ENCODE results near the gene NLRP9. TPM values are rescaled to one million over a fixed set of nuclear protein-coding genes. Genes with fewer than 3 reads are reported as not detected.

The NLRP9 gene
- total RNA-seq, 1 experiment from 2014 or later: not detected

- Histone ChIP-seq H3K27me3 (ENCODE audit: control insufficient read depth, insufficient read depth, low read length) (no peaks in the 10 kb centered on the region), H3K4me3 (ENCODE audit: insufficient read depth, low read depth, low read length) (no peak overlapping the region), H3K36me3 (replicated peaks; ENCODE audit: control insufficient read depth, insufficient read depth, low read length) (peaks cover 6% of the 10 kb centered on the region)
- no peak for DNase-seq
Measured at GRCh38 chr19:55676383-55676782, 61.8 kb downstream of the NLRP9 start.

GRCh38 chr19:55675661-55676354 lies 62.4 kb downstream of the NLRP9 start:
- peak overlapping the region; percentile 54 for H3K4me3 ChIP-seq (ENCODE audit: insufficient read depth, low read depth, low read length)
- H3K27me3 ChIP-seq (ENCODE audit: control insufficient read depth, insufficient read depth, low read length): no peaks in the 10 kb centered on the region
- peaks cover 6% of the 10 kb centered on the region for H3K36me3 ChIP-seq (replicated peaks; ENCODE audit: control insufficient read depth, insufficient read depth, low read length)
- no peak for DNase-seq

GRCh38 chr19:55674841-55675660 lies 63.2 kb downstream of the NLRP9 start, which contains the start of gene EPN1:
TSS of gene EPN1 (plus strand) at chr19:55675226. CDS start at chr19:55678628, 3,402 bp downstream.
- peak within 1 kb of the TSS; percentile 54 for H3K4me3 ChIP-seq (ENCODE audit: insufficient read depth, low read depth, low read length)
- DNase-seq: peak; percentile 99
- H3K36me3 ChIP-seq (replicated peaks; ENCODE audit: control insufficient read depth, insufficient read depth, low read length): peaks cover 5% of the 10 kb centered on the region
- no peaks in the 10 kb centered on the region for H3K27me3 ChIP-seq (ENCODE audit: control insufficient read depth, insufficient read depth, low read length)

- DNase-seq: peak; percentile 81
- H3K36me3 ChIP-seq (replicated peaks; ENCODE audit: control insufficient read depth, insufficient read depth, low read length): peaks cover 9% of the 10 kb centered on the region
- H3K4me3 ChIP-seq (ENCODE audit: insufficient read depth, low read depth, low read length): peak overlapping the region; percentile 54
Measured at GRCh38 chr19:55674459-55674840, 63.8 kb downstream of the NLRP9 start.

GRCh38 chr19:55673889-55674288 lies 64.3 kb downstream of the NLRP9 start:
- Histone ChIP-seq H3K4me3 (ENCODE audit: insufficient read depth, low read depth, low read length) (no peak overlapping the region; the same call in 1 of the 2 replicates), H3K27me3 (ENCODE audit: control insufficient read depth, insufficient read depth, low read length) (no peaks in the 10 kb centered on the region), H3K36me3 (replicated peaks; ENCODE audit: control insufficient read depth, insufficient read depth, low read length) (peaks cover 11% of the 10 kb centered on the region)
- no peak for DNase-seq

More at GRCh38 chr19:55674459-55674840, 63.8 kb downstream of the NLRP9 start:
- H3K27me3 ChIP-seq (ENCODE audit: control insufficient read depth, insufficient read depth, low read length): no peaks in the 10 kb centered on the region

- no peak for DNase-seq
- no peak overlapping the region for H3K4me3 ChIP-seq (ENCODE audit: insufficient read depth, low read depth, low read length)
- no peaks in the 10 kb centered on the region for H3K27me3 ChIP-seq (ENCODE audit: control insufficient read depth, insufficient read depth, low read length)
- peaks cover 13% of the 10 kb centered on the region for H3K36me3 ChIP-seq (replicated peaks; ENCODE audit: control insufficient read depth, insufficient read depth, low read length)
Measured at GRCh38 chr19:55673465-55673864, 64.7 kb downstream of the NLRP9 start.

- Histone ChIP-seq H3K27me3 (ENCODE audit: control insufficient read depth, insufficient read depth, low read length) (no peaks in the 10 kb centered on the region), H3K4me3 (ENCODE audit: insufficient read depth, low read depth, low read length) (no peak overlapping the region), H3K36me3 (replicated peaks; ENCODE audit: control insufficient read depth, insufficient read depth, low read length) (peaks cover 18% of the 10 kb centered on the region)
- DNase-seq: no peak
Measured at GRCh38 chr19:55672418-55672817, 65.8 kb downstream of the NLRP9 start.

GRCh38 chr19:55671054-55671378 lies 67.2 kb downstream of the NLRP9 start:
- DNase-seq: no peak
- Histone ChIP-seq H3K36me3 (replicated peaks; ENCODE audit: control insufficient read depth, insufficient read depth, low read length) (peaks cover 31% of the 10 kb centered on the region), H3K4me3 (ENCODE audit: insufficient read depth, low read depth, low read length) (no peak overlapping the region), H3K27me3 (ENCODE audit: control insufficient read depth, insufficient read depth, low read length) (no peaks in the 10 kb centered on the region)

GRCh38 chr19:55670280-55671053 lies 67.7 kb downstream of the NLRP9 start:
- peak; percentile 80 for DNase-seq
- no peaks in the 10 kb centered on the region for H3K27me3 ChIP-seq (ENCODE audit: control insufficient read depth, insufficient read depth, low read length)
- no peak overlapping the region for H3K4me3 ChIP-seq (ENCODE audit: insufficient read depth, low read depth, low read length)
- peaks cover 33% of the 10 kb centered on the region for H3K36me3 ChIP-seq (replicated peaks; ENCODE audit: control insufficient read depth, insufficient read depth, low read length)

- Histone ChIP-seq H3K27me3 (ENCODE audit: control insufficient read depth, insufficient read depth, low read length) (no peaks in the 10 kb centered on the region), H3K36me3 (replicated peaks; ENCODE audit: control insufficient read depth, insufficient read depth, low read length) (peaks cover 36% of the 10 kb centered on the region), H3K4me3 (ENCODE audit: insufficient read depth, low read depth, low read length) (no peak overlapping the region)
- no peak for DNase-seq
Measured at GRCh38 chr19:55669418-55670279, 68.6 kb downstream of the NLRP9 start.

GRCh38 chr19:55668603-55669348 lies 69.4 kb downstream of the NLRP9 start:
- Histone ChIP-seq H3K36me3 (replicated peaks; ENCODE audit: control insufficient read depth, insufficient read depth, low read length) (peaks cover 44% of the 10 kb centered on the region), H3K4me3 (ENCODE audit: insufficient read depth, low read depth, low read length) (no peak overlapping the region), H3K27me3 (ENCODE audit: control insufficient read depth, insufficient read depth, low read length) (no peaks in the 10 kb centered on the region)
- no peak for DNase-seq

- Histone ChIP-seq H3K27me3 (ENCODE audit: control insufficient read depth, insufficient read depth, low read length) (no peaks in the 10 kb centered on the region), H3K4me3 (ENCODE audit: insufficient read depth, low read depth, low read length) (no peak overlapping the region), H3K36me3 (replicated peaks; ENCODE audit: control insufficient read depth, insufficient read depth, low read length) (peaks cover 52% of the 10 kb centered on the region)
- DNase-seq: no peak
Measured at GRCh38 chr19:55667958-55668357, 70.2 kb downstream of the NLRP9 start.

GRCh38 chr19:55667511-55667910 lies 70.7 kb downstream of the NLRP9 start:
- DNase-seq: no peak
- Histone ChIP-seq H3K36me3 (replicated peaks; ENCODE audit: control insufficient read depth, insufficient read depth, low read length) (peaks cover 56% of the 10 kb centered on the region), H3K27me3 (ENCODE audit: control insufficient read depth, insufficient read depth, low read length) (no peaks in the 10 kb centered on the region), H3K4me3 (ENCODE audit: insufficient read depth, low read depth, low read length) (no peak overlapping the region)
